IPS-18c (cell line): Measurements from ENCODE around the gene C3.
"Not testable (repeated sequence)": the region's sequence is repeated elsewhere in the genome, so short reads cannot be mapped to it uniquely, and the experiment has no call there.

ENCODE experiments used
- H3K4me3 ChIP-seq: 2 replicates; pipeline ENCODE4 v1.7.0; 2013; ENCODE audit warnings: low read depth, mild to moderate bottlenecking, low read length, moderate library complexity; ENCODE audit not compliant: insufficient read depth
- H3K9me3 ChIP-seq: one replicate; pipeline ENCODE4 v1.6.1; 2013; ENCODE audit warnings: mild to moderate bottlenecking, low read length, moderate library complexity; ENCODE audit not compliant: control insufficient read depth, insufficient read depth

The C3 gene

DNA sequence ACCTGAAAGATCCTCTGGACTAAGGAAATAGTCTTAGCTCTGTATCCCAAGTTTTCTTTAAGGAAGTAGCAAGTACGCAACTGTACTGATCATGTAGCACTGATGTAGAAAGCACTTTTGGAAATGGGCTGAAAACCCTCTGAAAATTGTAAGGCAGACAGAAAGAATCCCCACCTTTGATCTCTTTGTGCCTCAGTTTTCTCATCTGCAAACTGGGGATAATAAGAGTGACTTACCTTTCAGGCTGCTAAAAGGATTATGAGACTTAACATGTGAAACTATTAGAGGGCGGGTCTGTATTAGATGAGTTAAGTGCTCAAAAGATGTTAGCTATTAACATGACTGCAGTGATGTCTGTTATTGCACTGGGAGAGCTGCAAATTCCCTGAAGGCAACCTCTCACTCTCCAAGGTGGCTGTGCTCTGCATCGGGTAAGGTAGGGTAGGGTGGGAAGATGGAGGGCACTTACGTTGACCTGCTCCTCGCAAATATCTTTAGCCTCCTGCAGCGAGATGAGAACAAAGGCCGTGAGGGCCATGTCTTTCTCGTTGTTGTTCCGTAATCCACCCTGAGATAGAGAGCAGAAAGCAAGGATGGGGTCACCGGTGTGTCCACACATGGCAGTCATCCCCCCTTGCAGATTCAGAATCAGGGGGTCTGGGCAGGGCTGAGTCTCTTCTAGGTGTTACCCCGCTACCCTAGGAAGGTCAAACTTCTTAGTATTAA, 30.1 kb downstream of the C3 start:
- Histone ChIP-seq H3K4me3 (no peak overlapping the region), H3K9me3 (no peaks in the 10 kb centered on the region)

DNA sequence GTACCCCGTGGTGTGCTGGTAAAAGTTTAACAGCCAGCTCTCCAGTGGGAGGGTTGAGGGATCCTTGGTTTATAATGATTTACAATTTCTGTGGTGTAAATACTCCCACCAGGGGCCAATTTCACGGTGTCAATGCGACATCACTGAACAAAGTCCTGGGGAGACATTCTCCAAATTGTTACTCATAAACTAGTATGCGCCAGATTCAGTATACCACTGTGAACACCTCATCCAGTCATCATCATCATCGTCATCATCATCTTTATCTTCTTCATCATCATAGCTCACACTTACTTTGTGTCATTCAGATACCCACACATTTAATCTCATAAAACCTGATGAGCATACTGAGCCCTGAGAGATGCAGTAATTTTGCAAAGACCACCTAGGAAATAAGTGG, 33.3 kb downstream of the C3 start:
- no peak overlapping the region for H3K4me3 ChIP-seq
- no peaks in the 10 kb centered on the region for H3K9me3 ChIP-seq

DNA sequence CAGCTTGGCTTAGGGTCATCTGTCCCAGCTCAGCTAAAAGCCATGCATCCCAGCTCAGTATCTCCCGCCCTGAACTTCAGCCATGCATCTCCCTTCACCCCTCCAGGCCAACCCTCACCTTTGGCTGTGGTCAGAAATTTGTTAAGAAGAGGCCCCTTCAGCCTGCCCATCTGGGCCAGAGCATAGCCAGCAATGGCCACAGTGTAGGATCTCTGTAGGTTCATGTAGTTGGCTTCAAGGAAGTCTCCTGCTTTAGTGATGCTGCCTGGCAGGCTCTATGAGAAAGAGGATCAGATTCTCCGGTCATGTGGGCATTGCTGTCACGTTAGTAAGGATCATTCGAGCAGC, 33.8 kb downstream of the C3 start:
- Histone ChIP-seq H3K9me3 (no peaks in the 10 kb centered on the region), H3K4me3 (no peak overlapping the region)

DNA sequence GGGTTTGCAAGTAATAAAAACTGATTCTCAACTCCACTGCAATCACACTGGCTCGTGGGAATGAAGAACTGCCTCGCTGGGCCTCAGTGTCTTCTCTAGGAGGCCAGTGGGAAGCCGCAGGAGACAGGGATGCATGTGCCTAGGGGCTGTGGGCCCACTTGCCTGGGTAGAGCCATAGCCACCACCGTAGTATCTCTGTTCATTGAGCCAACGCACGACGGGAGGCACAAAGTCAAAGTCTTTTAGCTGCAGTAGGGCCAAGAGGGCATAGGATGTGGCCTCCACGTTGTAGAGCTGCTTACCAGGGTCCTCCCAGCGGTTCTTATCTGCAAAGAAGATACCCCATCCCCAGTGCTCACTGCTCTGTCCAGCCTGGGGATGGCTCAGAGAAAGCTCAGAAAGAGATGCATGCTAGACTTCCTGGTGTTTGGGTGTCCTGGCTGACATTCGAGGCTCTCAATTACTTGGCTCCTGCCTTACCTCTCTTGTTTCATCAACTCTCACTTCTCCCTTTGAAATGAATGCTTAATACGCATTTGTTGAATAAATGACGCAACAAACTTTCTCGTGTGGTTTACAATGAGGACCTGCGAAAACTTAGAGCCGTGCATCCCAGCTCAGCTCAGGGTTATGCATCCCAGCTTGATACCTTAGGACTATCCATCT, 34.4 kb downstream of the C3 start:
- Histone ChIP-seq H3K4me3 (no peak overlapping the region), H3K9me3 (no peaks in the 10 kb centered on the region)

DNA sequence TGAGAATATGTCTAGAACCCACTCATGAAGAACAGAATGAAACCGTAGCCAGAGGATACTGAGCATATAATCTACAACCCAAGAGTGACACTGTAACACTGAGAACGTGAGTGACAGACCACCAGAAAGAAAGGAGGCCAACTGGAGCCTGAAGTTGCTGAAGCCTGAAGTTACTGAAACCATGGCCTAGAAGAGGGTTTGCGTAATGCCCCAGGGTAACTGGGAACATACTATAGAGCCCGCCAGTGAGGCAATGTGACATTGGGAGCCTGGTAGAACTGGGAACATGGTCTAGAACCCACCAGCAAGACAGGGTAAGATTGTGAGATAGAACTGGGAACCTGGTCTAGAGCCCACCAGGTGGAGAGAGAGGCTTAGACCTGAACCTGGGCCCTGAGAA, 35.0 kb downstream of the C3 start:
- no peak overlapping the region for H3K4me3 ChIP-seq
- no peaks in the 10 kb centered on the region for H3K9me3 ChIP-seq

DNA sequence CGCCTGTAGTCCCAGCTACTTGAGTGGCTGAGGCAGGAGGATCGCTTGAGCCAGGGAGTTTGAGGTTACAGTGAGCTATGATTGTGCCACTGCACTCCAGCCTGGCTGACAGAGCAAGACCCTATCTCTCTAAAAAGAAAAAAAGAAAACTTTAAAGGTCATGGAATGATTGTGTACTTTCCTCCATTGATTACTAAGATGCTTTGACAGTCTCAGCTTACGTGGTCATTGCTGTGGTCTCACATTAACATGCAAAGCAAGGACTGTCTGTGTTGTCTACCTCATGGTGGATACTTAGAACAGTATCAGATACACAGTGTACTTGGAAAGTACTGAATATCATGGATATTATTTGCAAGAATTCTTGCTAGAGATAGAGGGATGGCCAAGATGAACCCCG, 36.5 kb downstream of the C3 start:
- no peak overlapping the region for H3K4me3 ChIP-seq
- no peaks in the 10 kb centered on the region for H3K9me3 ChIP-seq

DNA sequence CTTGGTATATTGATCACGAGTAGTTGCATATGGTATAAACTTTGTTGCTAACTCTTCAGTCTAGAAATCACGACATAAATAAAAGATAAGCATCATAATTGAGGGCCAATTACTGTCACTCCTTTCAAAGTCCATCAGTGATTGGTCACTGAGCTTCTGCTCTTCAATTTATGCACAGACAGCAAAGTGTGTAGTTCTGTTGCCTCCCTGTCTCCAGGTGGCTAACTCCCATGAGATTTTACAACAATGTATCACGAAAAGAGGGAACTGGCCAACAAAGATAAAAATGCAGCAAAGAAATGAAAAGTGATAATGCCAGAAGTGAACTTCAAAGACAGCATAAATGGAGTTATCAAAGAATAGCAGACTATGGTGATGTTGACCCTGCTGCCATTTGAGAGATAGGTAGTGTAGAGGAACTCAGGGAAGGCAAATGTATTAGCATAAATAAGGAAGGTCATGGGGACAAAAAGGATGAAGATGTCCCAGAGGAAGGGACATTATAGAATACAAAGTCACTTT, 37.8 kb downstream of the C3 start:
- Histone ChIP-seq H3K4me3 (no peak overlapping the region), H3K9me3 (no peaks in the 10 kb centered on the region)

DNA sequence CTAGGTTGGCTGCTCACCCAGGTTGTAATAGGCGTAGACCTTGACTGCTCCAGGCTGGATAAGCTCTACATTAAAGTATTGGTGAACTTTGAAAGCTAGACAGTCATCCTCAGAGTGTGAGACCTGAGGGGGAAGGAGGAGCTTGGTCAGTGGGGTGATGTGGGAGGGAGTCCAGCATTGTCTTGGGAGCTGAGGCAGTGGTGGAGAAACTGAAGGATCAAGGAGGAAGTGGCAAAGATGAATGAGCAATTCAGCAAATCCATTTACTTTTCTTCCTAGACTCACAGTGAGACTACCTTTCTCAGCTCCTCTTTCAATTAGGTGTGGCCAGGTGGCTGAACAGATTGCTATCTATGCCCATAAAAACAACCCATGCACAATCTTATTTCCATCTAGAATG, 40.3 kb downstream of the C3 start:
- Histone ChIP-seq H3K9me3 (no peaks in the 10 kb centered on the region), H3K4me3 (no peak overlapping the region)

DNA sequence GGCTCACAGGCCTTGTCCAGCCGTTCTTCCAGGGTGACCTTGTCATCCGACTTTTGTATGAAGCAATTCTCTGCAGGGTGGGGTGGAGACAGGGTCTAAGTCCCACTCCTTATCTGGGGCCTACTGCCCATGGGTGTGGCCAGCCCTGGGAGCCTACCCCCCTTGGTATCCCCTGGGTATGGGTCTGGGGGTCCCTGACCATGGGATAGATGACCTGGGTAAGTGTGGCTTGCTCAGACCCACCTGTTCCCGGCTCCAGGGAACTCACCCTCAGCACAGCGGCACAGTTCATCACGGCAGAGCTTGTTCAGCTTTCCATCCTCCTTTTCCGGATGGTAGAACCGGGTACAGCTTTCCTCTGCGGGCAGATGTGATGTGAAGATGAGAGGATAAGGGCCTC, 41.3 kb downstream of the C3 start:
- no peaks in the 10 kb centered on the region for H3K9me3 ChIP-seq
- no peak overlapping the region for H3K4me3 ChIP-seq

DNA sequence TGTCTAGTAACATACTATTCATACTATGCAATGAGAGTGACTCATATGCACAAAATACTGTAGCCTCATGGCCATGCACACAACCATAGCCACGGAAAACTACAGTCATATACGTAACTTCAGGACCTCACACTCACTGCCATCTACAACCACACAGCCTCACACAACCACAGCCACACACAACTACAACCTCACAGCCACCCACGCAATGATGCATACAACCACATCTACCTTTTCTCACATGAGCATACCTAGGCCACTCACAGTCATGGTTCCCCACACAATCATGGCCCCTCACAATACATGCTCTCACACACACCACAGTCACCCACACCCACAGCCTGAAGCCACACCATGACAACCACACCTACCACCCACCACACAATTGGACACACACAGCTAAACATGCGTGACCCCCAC, 41.8 kb downstream of the C3 start:
- Histone ChIP-seq H3K4me3 (peak overlapping the region; percentile 49; the same call in 1 of the 2 replicates), H3K9me3 (no peaks in the 10 kb centered on the region)

DNA sequence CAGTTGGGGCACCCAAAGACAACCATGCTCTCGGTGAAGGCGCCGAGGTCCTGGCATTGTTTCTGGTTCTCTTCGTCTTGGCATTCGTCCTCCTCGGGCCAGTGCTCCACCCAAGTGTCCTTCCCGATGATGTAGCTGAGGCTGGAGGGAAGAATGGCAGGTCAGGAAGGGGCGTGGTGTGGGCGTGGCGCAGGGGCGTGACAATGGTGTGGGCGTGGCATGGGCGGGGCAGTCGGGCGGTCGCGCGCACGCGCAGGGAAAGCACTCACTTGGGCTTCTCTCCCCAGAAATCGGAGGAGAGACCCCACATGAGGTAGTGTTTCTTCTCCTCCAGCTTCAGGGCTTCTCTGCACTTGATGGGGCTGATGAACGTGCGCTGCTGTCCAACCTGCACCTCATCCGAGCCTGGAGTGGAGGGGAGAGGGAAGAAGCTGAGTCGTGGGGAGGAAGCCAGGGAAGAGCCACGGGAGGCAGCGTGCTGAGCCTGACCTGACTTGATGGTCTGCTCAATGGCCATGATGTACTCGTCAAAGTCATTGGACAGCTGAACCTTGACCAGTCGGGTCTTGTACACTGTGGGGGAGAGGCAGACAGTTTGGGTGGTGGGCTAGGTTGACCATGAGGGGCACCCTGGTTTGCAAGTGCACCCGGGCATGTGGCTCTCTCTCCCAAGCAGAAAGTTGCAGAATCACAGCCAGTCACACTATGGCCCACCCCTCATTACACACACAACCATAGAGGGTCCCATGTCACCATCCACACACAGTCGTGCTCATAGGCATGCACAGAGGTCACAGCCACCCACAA, 42.4 kb downstream of the C3 start:
- Histone ChIP-seq H3K9me3 (no peaks in the 10 kb centered on the region), H3K4me3 (peak overlapping the region; percentile 49)

DNA sequence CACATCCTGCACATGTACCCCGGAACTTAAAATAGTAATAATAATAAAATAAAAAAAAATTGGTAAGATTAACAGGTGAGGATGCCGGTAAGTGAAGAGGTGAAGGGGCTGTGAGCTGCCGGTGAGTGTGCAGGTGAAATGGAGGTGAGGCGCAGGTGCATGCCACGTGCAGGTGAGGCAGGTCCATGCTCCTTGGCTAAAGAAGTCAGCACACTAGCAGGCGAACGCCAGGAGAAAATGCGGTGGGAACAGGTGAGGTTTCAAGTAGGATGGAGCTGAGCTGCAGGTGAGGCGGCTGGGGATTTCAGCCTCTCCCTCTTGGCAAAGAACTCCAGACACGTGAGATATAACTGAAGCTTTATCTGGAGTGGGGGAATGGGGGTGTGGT, 43.0 kb downstream of the C3 start:
- Histone ChIP-seq H3K4me3 (0 out of 2 replicates have a peak overlapping the region, but pooled peaks have one; percentile 31), H3K9me3 (no peaks in the 10 kb centered on the region)

DNA sequence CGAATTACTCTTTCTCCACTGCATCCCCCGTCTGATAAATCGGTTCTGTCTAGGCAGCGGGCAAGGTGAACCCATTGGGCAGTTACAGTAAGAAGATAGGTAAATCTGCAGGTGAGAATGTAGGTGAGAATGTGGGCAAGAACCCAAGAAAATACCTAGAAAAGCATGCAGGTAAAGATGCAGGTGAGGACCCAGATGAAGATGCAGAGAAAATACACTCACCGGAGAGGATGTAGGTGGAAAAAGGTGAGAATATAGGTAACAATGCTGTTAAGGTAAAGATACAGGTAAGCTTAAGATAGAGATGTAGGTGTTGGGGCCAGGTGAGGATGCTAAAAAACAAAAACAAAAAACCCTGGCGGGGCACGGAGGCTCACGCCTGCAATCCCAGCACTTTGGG, 44.2 kb downstream of the C3 start:
- Histone ChIP-seq H3K9me3 (no peaks in the 10 kb centered on the region), H3K4me3 (no peak overlapping the region)

DNA sequence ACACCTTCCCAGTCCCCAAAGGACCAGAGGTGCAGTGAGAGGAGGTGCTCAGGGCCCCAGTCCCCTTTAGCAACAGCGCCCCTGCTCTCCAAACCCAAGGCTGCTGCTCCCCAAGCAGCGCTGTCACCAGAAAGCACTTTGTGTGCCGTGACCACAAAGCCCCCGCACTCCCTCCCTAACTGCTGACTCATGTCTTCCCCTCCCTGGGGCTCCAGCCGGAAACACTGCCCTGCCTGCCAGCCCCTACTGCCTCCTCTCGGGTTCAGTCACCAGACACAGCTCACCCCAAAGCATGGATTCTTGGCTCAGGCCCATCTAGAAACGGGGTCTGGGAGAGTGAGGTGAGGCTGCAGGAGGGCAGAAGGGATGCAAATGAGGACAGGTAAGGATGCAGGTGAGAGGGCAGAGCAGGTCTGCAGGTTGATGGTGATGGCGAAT, 45.6 kb downstream of the C3 start:
- H3K9me3 ChIP-seq: no peaks in the 10 kb centered on the region
- H3K4me3 ChIP-seq: no peak overlapping the region

DNA sequence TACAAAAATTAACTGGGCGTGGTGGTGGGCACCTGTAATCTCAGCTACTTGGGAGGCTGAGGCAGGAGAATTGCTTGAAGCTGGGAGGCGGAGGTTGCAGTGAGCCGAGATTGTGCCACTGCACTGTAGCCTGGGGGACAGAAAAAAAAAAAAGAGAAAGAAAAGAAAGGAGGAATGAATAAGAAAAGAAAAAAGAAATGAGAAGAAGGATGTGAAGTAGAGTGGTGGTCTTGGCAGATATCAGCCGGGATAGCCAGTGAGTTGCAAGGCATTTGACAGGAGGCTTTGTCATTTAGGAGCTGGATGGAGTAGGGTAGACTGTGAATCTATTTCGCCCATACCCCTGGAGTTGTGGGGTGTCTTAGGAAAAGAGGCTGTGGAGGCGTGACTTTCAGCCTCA, 46.0 kb downstream of the C3 start:
- not testable (repeated sequence) for H3K4me3 ChIP-seq, H3K9me3 ChIP-seq

DNA sequence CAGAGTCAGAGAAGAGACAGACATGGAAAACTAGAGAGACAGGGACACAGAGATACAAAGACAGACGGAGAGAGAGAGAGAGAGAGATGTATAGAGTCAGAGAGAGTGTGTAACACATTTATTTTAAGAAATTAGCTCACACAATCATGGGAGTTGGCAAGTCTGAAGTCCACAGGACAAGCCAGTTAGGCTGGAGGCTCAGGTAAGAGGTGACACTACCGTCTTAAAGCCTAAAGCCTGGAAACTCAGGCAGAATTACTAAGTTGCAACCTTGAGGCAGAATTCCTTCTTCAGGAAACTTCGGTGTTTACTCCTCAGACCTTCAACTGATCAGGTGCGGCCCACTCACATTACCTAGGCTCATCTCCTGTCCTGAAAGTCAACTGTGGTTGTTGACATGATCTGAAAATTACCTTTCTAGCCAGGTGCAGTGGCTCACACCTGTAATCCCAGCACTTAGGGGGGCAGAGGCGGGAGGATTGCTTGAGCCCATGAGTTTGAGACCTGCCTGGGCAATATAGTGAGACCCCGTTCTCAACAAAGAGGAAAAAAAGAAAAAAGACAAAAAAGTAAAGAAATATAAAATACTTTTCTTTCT, 47.7 kb downstream of the C3 start:
- Histone ChIP-seq H3K9me3 (no peaks in the 10 kb centered on the region), H3K4me3 (no peak overlapping the region)

DNA sequence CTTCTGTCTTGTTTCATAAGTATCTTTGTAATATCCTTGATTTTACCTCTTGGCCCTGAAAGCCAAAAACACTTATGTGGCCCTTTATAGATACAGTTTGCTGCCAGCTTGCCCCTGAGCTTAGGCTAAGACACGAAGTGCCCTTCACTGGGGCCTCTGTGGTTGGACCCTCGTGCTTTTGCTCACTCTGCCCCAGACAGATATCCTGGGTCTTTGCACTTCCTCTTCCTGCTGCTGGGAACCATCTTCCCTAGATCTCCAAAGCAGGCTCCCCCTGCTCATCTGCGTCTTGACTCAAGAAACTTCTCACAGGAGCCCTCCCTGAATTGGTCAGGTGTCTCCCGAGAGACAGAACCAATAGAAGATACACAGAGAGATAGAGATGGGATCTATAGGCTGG, 48.5 kb downstream of the C3 start:
- Histone ChIP-seq H3K9me3 (no peaks in the 10 kb centered on the region), H3K4me3 (no peak overlapping the region)

DNA sequence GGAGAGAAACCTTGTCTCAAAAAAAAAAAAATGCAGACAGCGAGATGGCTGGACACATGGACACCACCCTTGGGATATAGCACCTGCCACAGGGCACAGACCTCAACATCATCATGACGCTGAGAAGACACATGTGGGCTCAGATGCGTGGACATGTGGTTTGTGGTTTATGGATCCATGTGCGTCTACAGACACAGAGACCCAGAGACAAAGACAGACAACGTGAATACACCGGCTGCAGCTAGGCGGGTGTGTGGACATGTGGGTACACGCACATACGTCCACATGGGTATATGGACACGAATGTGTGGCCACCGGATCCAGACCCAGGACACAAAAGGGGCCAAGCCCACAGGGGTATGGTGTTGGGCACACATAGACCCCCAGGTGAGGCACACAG, 51.8 kb downstream of the C3 start:
- Histone ChIP-seq H3K4me3 (no peak overlapping the region), H3K9me3 (no peaks in the 10 kb centered on the region)
